SJSA1 (cell line): Measurements from ENCODE around the gene EXOC3L4. TPM values are rescaled to one million over a fixed set of nuclear protein-coding genes. Genes with fewer than 3 reads are reported as not detected.
A peak's percentile ranks its signal among the peaks of the same experiment; 100 is the strongest.

Experiments used
- DNase-seq, 2 experiments: peaks; one replicate each; pipeline ENCODE4 v3.0.0-alpha.2; 2015 to 2020; ENCODE audit warnings: low spot score in 2 of 2, low read depth in 1 of 2
- H3K27ac ChIP-seq: fragments of 250-450 bp; sonication (Bioruptor Pico); 2 replicates; pipeline ENCODE4 v1.5.1; 2020; ENCODE audit warnings: mild to moderate bottlenecking, moderate library complexity
- H3K27me3 ChIP-seq: fragments of 250-450 bp; sonication (Bioruptor Pico); replicated peaks from 2 replicates; pipeline ENCODE4 v1.5.1; 2020; ENCODE audit warnings: mild to moderate bottlenecking, moderate library complexity
- H3K36me3 ChIP-seq: fragments of 250-450 bp; sonication (Bioruptor Pico); 2 replicates; pipeline ENCODE4 v1.5.1; 2020; ENCODE audit warnings: mild to moderate bottlenecking
- H3K4me1 ChIP-seq: fragments of 250-450 bp; sonication (Bioruptor Pico); replicated peaks from 2 replicates; pipeline ENCODE4 v1.6.1; 2021; ENCODE audit warnings: mild to moderate bottlenecking
- H3K4me3 ChIP-seq: fragments of 250-450 bp; sonication (Bioruptor Pico); 2 replicates; pipeline ENCODE4 v1.5.1; 2020; ENCODE audit warnings: mild to moderate bottlenecking
- H3K9me3 ChIP-seq: fragments of 250-450 bp; sonication (Bioruptor Pico); replicated peaks from 2 replicates; pipeline ENCODE4 v1.5.1; 2020; ENCODE audit warnings: mild to moderate bottlenecking
- total RNA-seq: library from RNA; depleted of rRNA; stranded (reverse); fragments of >200 nt; shearing (Covaris generic); gene quantifications from 2 replicates; pipeline ENCODE4 v1.2.3, GENCODE V29; 2014

The EXOC3L4 gene
- total RNA-seq, 1 experiment from 2014 or later, result 0.50 TPM

GRCh38 chr14:103091041-103091882, 3.3 kb upstream of the EXOC3L4 start:
- Histone ChIP-seq H3K27ac (no peak overlapping the region), H3K4me3 (peak overlapping the region; percentile 41), H3K36me3 (no peaks in the 10 kb centered on the region), H3K9me3 (no peaks in the 10 kb centered on the region), H3K4me1 (peaks cover 11% of the 10 kb centered on the region), H3K27me3 (no peaks in the 10 kb centered on the region)
- no peak for DNase-seq

GRCh38 chr14:103091883-103092222, 2.7 kb upstream of the EXOC3L4 start:
- no peak for DNase-seq
- H3K4me1 ChIP-seq, result peaks cover 11% of the 10 kb centered on the region

GRCh38 chr14:103093856-103094405, 594 bp upstream of the EXOC3L4 start:
- no peak overlapping the region for H3K4me3 ChIP-seq
- H3K27ac ChIP-seq, result no peak overlapping the region
- peaks cover 11% of the 10 kb centered on the region for H3K4me1 ChIP-seq
- no peaks in the 10 kb centered on the region for H3K9me3 ChIP-seq
- no peaks in the 10 kb centered on the region for H3K36me3 ChIP-seq
- no peaks in the 10 kb centered on the region for H3K27me3 ChIP-seq
- DNase-seq, result no peak

More at GRCh38 chr14:103091883-103092222, 2.7 kb upstream of the EXOC3L4 start:
- Histone ChIP-seq H3K4me3 (peak overlapping the region; percentile 41), H3K27ac (no peak overlapping the region), H3K27me3 (no peaks in the 10 kb centered on the region), H3K9me3 (no peaks in the 10 kb centered on the region), H3K36me3 (no peaks in the 10 kb centered on the region)

- Histone ChIP-seq H3K4me1 (peaks cover 11% of the 10 kb centered on the region), H3K36me3 (no peaks in the 10 kb centered on the region), H3K9me3 (no peaks in the 10 kb centered on the region), H3K27me3 (no peaks in the 10 kb centered on the region), H3K27ac (no peak overlapping the region), H3K4me3 (no peak overlapping the region)
- DNase-seq, result no peak
Observed at GRCh38 chr14:103095210-103095778, 769 bp downstream of the EXOC3L4 start.

- no peak overlapping the region for H3K4me3 ChIP-seq
- DNase-seq, result no peak
- no peaks in the 10 kb centered on the region for H3K9me3 ChIP-seq
- no peaks in the 10 kb centered on the region for H3K36me3 ChIP-seq
- H3K27me3 ChIP-seq, result no peaks in the 10 kb centered on the region
- no peak overlapping the region for H3K27ac ChIP-seq
- H3K4me1 ChIP-seq, result peaks cover 4% of the 10 kb centered on the region
Observed at GRCh38 chr14:103096387-103096786, 1.9 kb downstream of the EXOC3L4 start.

GRCh38 chr14:103097244-103097993, 2.9 kb downstream of the EXOC3L4 start:
- Histone ChIP-seq H3K4me1 (no peaks in the 10 kb centered on the region), H3K4me3 (no peak overlapping the region), H3K27ac (no peak overlapping the region), H3K27me3 (no peaks in the 10 kb centered on the region), H3K9me3 (no peaks in the 10 kb centered on the region), H3K36me3 (no peaks in the 10 kb centered on the region)
- no peak for DNase-seq

- no peak overlapping the region for H3K27ac ChIP-seq
- H3K36me3 ChIP-seq, result no peaks in the 10 kb centered on the region
- DNase-seq, result no peak
- H3K4me3 ChIP-seq, result no peak overlapping the region
- H3K9me3 ChIP-seq, result no peaks in the 10 kb centered on the region
- no peaks in the 10 kb centered on the region for H3K27me3 ChIP-seq
- H3K4me1 ChIP-seq, result peaks cover under 1% of the 10 kb centered on the region
Observed at GRCh38 chr14:103097994-103098957, 3.8 kb downstream of the EXOC3L4 start.

GRCh38 chr14:103099081-103099732, 4.7 kb downstream of the EXOC3L4 start:
- Histone ChIP-seq H3K27ac (no peak overlapping the region), H3K9me3 (no peaks in the 10 kb centered on the region), H3K27me3 (no peaks in the 10 kb centered on the region; the same call in 1 of the 2 replicates), H3K4me3 (no peak overlapping the region), H3K36me3 (no peaks in the 10 kb centered on the region), H3K4me1 (peaks cover 10% of the 10 kb centered on the region)
- no peak for DNase-seq

GRCh38 chr14:103099733-103100280, 5.3 kb downstream of the EXOC3L4 start:
- H3K4me1 ChIP-seq, result peaks cover 16% of the 10 kb centered on the region
- no peaks in the 10 kb centered on the region for H3K9me3 ChIP-seq
- no peak overlapping the region for H3K27ac ChIP-seq
- H3K36me3 ChIP-seq, result no peaks in the 10 kb centered on the region
- no peaks in the 10 kb centered on the region; the same call in 1 of the 2 replicates for H3K27me3 ChIP-seq
- no peak for DNase-seq
- H3K4me3 ChIP-seq, result no peak overlapping the region

- no peak overlapping the region for H3K4me3 ChIP-seq
- DNase-seq, result no peak
- H3K9me3 ChIP-seq, result no peaks in the 10 kb centered on the region
- H3K27me3 ChIP-seq, result no peaks in the 10 kb centered on the region; the same call in 1 of the 2 replicates
- H3K27ac ChIP-seq, result no peak overlapping the region
- H3K36me3 ChIP-seq, result no peaks in the 10 kb centered on the region
- peaks cover 20% of the 10 kb centered on the region for H3K4me1 ChIP-seq
Observed at GRCh38 chr14:103100281-103101121, 6.0 kb downstream of the EXOC3L4 start.

- Histone ChIP-seq H3K36me3 (no peaks in the 10 kb centered on the region), H3K4me1 (peaks cover 20% of the 10 kb centered on the region), H3K9me3 (no peaks in the 10 kb centered on the region), H3K27me3 (no peaks in the 10 kb centered on the region; the same call in 1 of the 2 replicates), H3K27ac (no peak overlapping the region), H3K4me3 (no peak overlapping the region)
- DNase-seq, result no peak
Observed at GRCh38 chr14:103101257-103101962, 6.9 kb downstream of the EXOC3L4 start.
